TTC549 (cell line): ENCODE measurements around the gene TGM4.
"Not testable (repeated sequence)": the region's sequence is repeated elsewhere in the genome, so short reads cannot be mapped to it uniquely, and the experiment has no call there.

Experiments
- FAIRE-seq: peaks from 2 replicates; lab custom pipeline; 2012; peaks lifted over from hg19 to GRCh38; lab: Jason Lieb, UNC

TGM4 gene

DNA sequence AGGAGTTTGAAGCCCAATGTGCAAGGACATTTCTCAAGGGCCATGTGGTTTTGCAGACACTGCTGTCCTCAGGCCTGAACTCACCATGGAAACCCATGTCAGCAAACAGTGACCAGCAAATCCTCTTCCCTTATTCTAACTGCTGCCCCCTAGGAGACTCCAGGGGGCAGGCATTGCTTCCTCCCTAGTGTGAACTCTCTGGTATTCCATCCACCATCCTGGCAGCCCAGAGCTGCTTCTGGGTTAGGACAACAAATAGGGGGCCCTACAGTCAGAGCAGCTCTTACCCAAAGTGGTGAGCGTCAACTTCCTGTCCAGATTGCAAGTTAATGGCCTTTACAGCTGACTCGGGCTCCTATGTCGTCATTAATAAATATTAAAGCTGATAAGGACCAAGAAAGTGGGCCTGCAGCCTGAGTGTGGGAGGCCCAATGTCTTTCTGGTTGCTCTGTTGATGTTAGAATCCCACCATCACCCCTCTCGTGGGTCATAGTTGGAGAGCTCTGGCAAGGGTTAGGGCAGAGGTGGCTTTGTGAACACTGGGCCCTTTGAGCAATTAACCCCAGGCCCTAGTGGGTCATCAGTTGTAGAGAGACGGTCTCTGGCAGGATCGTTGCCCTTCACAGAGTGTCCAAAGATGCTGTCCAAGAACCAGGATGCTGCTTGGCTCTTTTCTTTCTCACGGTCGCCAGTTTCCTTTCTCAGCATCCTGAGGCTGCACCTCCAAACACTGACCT is 41.5 kb downstream of the TGM4 start:
- FAIRE-seq, result no peak

DNA sequence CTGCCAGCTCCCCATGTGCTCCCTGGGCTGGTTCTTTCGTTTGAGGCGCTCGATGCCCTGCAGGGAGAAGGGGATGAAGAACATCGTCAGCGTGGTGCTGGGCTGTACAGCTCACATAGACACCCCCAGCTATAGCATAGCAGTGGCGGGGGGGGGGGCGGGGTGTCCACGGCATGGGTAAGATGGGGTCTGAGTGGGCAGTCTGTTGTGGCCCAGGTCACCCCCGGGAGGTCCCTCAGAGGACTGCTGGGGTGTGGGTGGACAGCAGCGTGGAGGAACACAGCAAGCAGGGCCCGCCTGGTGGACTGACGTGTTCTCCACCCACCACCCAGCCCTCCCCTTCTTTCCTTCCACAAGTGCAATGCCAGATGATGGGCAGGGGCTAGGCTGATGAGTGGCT is 43.7 kb downstream of the TGM4 start:
- no peak for FAIRE-seq

DNA sequence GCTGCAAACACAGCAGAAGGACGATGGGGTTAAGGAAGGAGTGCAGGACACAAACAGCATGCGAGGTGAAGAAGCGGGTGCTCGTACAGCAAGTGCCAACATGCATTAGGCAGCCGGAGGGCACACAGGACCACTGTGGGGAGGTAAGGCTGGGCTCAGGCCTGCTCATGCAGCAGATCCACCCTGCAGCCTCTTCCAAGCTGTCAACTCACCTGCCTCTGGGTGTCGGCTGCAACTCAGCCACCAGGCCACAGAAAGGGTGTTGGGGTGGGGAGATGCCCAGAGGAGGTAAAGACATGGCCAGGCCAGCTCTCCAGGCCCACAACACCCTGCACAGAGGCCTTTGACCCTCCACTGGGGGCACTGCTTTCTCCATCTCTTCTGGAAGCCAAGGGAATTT is 44.2 kb downstream of the TGM4 start:
- no peak for FAIRE-seq

DNA sequence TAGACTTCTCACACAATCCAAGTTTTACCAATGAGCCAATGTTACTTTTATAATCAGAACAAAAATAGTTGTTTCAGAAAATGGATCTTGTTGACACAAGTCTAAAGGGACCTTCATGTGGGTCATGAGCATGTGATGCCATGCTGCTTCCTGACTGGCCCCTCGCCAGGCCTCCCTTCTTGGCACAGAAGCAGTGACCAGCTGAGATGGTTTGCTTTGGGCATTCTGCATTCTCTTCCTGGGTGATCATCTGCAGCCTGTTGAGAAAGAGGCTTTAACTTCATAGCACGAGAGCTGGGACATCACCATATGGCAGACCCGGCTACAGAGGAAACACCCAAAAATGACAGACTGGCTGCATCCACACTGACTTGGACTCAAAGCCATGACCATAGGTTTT is 45.7 kb downstream of the TGM4 start:
- no peak for FAIRE-seq

DNA sequence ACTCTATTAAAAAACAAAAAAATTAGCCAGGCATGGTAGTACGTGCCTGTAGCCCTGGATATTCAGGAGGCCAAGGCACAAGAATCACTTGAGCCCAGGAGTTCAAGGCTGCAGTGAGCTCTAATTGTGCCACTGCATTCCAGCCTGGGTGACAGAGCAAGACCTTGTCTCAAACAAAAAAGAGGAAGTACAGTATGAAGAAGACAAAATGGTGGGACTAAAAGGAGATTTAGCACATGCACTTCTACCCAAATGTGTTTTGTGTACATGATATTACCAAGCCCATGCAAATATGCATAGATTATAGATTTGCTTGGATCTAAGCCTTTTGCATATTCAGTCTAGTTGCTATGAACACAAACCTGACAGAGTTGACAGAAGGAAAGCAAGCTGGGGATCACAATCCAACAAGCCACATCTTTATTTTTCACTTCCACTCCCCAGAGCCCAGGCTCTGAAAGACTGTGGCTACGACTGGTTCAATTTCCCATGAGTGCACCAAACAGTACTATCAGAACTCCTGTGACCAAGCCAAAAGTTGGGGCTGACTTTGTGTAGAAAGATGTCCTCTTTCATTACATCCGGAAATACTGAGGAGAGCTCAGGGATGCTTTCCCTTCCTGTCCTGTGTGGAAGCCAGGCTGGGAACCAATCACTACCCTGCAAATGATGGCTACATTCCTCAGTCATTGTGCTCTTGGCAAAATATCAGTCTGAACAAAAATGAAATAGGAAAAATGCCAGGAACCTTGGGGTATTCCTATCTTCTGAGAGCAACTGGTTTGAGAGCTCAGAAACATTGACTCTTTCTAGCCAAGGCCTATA is 49.4 kb downstream of the TGM4 start:
- FAIRE-seq, result no peak

DNA sequence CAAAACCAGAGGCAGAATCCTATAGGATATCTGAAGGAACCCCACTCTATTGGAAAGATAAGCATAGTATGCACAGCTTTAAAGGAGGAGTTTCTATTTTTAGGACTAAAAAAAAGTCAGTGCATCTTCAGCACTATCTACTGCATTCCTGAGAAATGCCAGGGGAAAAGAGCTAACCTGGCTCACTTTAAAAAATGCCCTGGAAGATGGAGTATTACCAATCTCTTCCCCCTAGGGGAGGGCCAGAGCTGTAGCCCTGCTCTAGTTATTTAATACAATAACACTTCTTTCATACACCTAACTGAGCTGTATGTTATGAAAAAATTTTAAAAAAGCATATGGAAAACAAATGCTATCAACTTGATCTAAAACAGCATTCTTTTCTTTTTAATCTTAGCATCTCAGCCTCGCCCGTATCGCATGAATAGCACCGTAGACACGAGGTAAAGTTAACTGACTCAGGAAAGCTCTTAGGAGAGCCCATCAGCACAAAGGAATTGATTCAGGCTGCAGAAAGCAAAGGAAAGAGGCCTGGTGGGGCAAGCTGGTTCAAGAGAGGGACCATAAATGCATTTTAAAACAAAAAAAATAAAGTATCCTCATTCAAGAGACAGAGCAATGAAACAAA is 50.2 kb downstream of the TGM4 start:
- no peak for FAIRE-seq

DNA sequence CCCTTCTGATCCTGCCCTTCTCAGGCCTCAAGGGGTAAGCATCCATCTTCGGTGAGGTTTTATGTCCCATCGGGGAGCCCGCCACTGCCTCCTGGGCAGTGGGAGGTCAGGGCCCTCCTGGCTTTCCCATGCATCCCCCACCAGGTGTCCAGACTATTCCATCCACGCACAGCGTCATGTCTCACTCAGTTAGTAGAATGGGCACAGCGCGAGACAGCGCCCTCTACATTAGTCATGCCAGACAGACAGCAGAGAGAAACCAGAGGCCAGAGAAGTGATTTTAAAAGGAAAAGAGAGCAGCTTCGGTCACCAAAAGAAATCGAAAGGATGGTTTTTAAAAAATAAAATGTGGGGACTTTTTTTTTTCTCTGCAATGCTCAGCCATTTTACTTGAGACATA is 51.8 kb downstream of the TGM4 start:
- no peak for FAIRE-seq

DNA sequence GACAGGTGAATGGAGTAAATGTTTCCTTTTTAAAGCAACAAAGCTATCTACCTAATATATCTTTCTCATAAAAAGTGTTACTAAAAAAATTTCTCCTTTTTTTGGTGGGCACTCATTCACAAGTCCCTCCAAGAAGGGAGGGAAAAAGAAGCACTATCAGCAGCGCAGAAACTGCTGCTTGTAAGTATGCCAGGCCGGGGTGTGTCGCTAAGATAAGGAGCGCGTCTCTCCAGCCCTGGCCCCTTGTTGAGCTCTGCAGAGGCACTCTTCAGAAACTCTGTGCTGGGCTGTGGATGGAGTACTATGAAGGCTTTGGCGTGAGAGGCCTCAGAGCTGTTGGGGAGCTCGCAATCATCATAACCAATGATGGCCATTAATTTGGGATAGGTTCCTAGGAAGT is 52.5 kb downstream of the TGM4 start:
- FAIRE-seq, result no peak

DNA sequence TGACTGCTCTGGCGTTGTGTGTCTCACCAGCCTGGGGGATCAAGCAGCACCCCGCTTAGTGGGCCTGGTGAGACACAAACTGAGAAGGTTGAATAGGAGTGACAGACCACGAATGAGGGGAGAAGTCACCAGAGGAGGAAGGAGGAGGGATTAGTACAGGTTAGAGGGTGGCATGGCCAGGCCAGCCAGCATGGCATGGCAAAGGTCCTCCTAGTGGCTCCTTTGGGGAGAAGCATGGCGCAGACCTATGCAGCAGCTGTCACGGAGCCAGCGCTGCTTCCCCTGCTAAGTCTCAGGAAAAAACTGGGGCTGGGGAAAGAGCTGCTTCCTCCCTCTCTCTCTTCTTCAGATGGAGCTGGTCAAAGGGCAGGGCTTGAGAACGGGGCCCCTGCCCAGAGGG is 53.0 kb downstream of the TGM4 start:
- no peak for FAIRE-seq

DNA sequence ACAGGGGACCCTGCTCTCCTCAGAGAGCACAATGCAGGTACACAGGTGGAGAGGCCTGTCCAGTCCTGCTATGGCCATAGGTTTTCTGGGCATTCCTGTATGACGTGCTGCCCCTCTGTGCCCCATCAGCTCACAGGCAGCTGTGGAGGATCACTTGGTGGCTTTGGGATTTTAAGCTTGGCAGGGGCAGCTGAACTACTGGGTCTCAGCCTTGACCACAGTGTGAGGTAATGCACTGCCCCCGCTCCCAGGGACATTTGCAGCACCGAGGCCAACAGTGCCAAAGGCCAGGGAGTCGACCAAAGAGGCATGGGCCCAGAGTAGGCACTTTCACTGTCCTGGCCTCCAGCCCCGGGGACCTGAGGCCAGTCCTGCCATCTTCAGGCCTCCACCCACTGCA is 55.4 kb downstream of the TGM4 start:
- no peak for FAIRE-seq

DNA sequence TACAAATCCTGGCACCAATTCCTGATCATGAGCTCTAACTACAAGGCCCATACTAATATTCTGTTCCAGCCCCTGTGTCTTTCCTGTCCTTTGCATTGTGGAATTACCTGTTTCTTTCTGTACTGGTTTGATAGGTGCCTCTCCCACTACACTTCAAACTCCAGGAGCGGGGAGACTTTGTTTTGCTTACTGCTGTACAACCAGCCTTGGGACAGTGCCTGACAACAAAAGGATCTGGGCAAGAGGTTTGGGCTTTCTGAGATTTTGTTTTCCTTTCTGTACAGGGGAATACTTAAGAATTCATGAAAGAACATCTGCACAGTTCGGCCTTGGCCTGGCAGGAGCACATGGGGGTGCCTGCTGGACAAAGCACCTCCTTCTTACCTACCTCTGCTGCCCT is 56.5 kb downstream of the TGM4 start:
- FAIRE-seq, result no peak

DNA sequence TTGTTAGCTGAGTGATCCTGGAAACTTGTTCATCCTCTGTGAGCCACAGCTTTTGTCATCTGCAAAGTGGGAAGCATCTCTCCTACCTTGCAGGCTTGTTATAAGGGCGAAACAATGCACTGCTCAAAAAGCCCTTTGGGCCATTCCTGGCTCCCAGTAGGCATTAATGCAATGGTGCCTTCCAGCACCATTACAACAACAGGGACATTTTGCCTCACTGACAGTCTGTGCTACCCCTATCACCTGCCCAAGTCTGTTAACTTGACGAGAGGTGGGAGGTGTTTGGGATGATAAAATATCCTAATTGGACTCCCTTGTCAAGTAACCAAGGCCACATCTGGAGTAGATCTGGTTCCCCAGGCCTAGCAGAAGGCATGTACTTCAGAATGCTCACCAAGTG is 57.4 kb downstream of the TGM4 start:
- FAIRE-seq, result no peak

DNA sequence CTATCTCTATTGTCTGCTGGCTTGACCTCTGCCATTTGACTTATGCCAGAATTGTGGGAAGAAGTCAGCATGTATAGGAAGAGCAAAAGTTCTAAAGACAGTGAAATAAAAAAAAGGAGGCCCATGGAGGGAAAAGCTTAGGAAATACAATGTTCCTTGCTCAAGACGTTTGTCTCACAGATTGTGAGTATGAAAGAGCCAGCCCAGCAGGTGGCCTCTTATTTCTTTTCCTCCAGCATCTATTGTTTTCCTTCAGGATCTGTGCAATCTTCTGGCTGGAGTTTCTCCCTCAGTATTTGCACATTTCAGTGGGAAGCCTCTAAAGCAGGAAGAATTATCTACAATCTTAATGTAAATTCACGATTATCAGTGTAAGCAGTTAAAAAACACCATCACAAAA is 57.9 kb downstream of the TGM4 start:
- FAIRE-seq, result no peak

DNA sequence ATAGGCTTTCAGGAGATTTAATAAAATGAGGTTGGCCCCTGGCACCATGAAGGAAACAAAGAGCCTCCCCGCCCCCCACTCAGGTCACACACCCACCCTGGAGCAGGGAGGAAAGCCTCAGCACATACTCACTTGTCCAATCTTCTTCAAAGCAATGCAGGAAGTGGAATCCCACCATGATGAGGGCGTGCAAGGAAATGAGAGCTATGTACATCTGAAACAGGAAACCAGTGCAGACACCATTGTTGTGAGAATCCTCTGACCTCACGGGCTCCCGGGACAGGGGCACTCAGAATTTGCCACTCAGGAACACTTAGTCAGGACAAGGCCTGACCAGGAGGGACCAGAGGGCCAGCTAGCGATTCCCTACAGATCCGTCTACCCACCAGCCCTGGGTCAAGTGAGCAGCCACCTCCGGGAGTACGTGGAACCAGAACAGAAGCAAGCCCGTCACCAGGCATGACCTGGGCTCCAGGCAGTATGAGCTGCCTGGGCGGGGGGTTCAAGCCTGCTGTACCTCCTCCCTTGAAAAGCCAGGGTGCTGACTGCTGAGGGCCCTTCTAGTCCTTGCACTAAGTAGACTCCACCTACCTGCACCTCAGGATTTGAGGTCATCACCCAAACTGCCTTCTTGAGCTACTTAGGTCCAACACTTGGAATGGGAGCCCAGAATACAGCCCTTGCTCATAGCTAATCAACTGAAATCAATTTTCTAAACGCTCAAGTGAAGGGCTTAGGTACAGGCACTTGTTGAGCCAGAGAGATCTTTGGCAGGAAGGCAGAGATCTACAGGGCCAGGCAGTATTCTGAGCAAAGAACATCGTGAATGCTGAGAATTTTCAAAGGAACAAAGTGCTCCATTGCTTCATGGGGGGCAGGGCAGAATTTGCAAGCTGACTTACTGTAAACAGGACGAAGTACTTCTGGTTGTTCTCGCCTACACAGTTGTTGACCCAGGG is 58.9 kb downstream of the TGM4 start:
- no peak for FAIRE-seq

DNA sequence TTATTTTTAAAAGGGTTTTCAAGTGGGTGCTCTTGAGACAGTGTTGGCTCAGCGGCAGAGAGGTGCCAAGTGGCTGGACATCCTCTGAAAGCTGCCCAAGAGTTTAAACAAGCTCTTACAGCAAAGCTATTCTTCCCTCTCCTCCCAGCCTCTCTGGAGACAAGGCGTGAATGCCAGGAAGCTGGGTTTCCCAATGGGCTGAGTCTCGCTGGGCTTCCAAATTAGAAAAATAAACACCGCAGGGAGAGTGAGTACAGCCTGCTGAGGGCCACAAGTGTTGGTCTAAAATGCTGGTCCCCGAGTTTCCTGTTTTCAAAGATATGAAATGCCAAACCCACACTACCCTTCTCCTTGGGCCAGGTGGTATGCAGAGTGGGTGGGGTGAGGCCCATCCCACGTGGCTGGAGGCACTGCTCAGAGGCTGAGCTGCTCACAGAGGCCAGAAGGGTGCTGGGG is 65.2 kb downstream of the TGM4 start:
- no peak for FAIRE-seq

DNA sequence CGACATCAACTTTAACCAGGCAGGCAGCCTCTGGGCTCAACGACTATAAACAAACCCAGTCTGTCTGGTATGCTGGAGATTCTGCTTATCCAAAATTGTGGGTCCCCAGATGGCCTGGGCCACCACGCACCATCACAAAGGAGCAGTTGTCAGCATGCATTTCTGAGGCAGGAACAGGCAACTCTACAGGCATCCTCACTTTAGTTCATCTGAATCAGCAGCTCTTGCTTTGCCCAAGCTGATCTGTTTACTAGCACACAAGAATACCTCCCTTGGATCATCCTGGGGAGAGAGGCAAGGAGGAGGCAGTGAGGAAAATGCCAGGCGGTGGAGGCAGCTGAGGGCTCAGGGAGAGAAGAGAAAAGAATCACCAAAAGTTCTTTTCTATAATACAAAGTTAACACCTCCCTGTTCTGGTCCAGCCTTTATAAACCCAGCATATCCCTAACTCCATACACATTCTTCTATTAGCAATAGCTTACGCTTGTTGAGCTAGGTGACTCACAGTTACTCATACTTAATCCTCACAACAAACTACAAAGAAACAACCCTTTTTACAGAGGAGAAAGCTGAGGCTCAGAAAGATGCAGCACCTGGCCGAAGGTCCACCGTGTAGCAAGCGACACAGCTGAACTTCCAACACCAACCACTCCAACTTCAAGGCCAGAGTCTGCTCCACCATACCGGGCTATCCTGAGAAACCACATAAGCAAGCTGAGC is 68.0 kb downstream of the TGM4 start:
- no peak for FAIRE-seq

DNA sequence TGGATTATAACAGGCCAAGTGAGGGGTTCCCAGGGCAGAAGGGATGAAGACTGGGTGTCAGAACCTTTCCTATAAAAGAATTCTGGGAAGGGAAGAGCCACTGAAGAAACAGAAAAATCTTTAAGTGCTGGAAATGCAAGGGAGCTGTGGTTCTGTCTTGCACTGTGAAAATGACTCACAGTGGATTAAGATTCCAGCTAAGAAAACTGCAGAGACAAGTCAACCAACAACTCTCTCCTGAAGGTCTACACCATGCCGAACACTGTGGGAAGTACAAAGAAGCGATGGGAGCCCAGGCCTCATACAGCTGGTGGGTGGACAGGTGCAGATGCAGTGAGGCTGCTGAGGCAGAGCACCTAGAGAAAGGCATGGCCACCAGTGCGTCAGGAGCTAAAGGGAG is 73.8 kb downstream of the TGM4 start:
- FAIRE-seq, result no peak

DNA sequence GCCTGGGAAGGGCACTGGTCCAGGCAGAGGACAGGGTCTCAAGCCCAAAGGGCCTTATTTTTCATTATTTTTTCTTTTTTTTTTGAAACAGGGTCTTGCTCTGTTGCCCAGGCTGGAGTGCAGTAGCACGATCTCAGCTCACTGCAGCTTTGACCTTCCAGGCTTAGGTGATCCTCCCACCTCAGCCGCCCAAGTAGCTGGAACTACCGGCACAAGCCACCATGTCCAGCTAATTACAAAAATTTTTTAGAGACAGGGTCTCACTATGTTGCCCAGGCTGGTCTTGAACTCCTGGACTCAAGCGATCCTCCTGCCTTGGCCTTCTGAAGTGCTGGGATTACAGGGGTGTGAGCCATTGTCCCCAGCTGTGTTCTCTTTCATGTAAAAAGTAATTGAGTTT is 75.4 kb downstream of the TGM4 start:
- FAIRE-seq, result not testable (repeated sequence)

DNA sequence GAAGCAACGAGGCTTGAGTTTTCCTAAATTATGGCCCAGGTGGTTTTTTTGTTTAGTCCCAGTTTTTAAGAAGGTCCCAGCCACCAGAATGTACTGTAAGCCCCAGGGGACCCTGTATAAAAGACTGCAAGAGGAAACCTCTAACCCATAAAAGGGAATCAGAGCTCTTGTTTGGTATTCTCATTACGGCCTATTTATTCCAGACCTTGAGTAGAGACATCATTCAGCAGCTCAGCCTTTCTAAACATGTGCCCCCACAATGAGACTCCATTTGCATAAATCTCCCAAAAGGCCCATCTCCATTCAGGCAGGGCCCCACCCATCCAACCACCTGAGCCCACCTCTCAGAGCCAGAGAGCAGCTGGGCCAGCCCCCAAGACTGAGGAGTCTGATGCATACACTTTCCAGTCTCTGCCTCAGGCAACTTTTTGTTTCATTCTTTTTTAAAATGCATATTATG is 75.9 kb downstream of the TGM4 start:
- FAIRE-seq, result no peak

DNA sequence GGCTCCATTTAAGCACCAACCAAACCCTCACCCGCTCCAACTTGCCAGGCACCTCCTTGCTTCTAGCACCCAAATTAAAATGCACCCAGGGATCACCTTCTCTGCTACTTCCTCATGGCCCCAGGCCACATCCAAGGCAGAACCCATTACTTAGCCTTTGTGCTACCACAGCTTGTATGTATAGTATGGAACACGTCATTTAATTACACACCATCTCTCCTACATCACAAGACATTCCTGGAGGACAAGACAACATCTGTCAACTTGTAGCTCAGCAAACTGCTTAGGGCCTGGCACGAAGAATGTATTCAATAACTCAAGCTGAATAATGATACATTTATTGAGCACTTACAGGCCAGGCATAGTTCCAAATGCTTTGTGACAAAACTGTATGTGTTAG is 78.3 kb downstream of the TGM4 start:
- no peak for FAIRE-seq

DNA sequence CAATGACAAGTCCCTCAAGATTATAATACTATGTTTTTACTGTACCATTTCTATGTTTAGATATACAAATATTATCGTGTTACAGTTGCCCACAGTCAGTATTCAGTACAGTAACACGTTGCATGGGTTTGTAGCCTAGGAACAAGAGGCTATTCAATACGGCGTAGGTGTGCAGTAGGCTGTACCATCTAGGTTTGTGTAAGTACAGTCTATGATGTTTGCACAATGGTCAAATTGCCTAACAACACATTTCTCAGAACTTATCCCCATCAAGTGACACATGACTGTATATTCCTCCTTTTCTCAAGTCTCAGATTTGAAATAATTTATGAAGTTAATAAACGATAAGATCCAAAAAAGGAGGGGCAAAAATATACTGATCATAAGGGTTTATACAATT is 79.9 kb downstream of the TGM4 start:
- no peak for FAIRE-seq
